DND-41 (cell line): ENCODE results near the gene CADM2.

Source experiments
- CTCF ChIP-seq: IDR thresholded peaks from 2 replicates; pipeline ENCODE4 v1.5.1; 2012; ENCODE audit warnings: borderline replicate concordance, low read length, moderate library complexity, mild to moderate bottlenecking; ENCODE audit not compliant: poor library complexity, severe bottlenecking; ENCODE audit errors: extremely low read depth
- EZH2 ChIP-seq: IDR thresholded peaks from 3 replicates; pipeline ENCODE4 v1.6.1; 2012; ENCODE audit warnings: borderline replicate concordance, low read depth, mild to moderate bottlenecking, moderate library complexity, low read length, inconsistent platforms; ENCODE audit not compliant: severe bottlenecking

DNA sequence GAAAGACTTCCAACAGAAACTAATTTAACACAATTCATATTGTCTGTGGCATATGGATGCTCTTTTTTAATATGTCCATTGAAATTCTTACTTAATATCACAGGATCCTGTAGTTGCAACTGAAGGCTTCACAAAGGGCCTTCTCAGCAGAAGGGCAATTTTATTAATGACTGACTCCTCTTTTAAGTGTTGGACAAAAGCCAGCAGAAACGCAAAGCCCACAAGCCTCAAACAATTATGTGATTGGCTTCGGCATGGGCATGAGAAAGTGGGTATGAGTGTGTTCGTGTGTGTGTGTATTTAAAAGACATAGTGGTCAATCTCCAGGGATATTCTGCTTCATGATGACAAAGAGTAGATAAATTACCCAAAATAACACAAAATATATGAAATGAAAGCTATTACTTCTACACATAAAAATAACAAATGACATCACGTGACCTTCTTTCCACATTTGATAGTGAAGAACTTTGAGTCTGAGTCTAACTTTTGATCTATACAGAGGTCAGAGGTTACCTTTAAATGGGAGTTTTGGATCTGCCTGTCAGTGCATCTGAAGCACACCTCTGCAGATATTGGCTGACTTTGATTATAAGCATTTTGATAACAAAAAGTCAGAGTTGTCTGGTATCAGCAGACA, 496.9 kb downstream of the CADM2 start:
- TF ChIP-seq CTCF (no peak), EZH2 (no peak)
